ENCODE measurements around the gene NELL2. TPM values are rescaled to one million over a fixed set of nuclear protein-coding genes. Genes with fewer than 3 reads are reported as not detected.

NELL2 gene
- total RNA-seq, 1 donor from 2014 or later, result 16.9 TPM

- H3K4me1 ChIP-seq, result no peaks in the 10 kb centered on the region
- no peak overlapping the region for H3K27ac ChIP-seq
- no peaks in the 10 kb centered on the region for H3K9me3 ChIP-seq
- no peaks in the 10 kb centered on the region for H3K36me3 ChIP-seq
- intact Hi-C loops (cut with DNase I), result no loop called here
- no peak overlapping the region for H3K4me3 ChIP-seq
- no peaks in the 10 kb centered on the region for H3K27me3 ChIP-seq
- TF ChIP-seq CTCF (IDR thresholded peaks at IDR 0.05), result no peak
- TF ChIP-seq POLR2AphosphoS5 (IDR thresholded peaks at IDR 0.05; ENCODE audit: insufficient read depth in 1 of 2, low read depth in 1 of 2), result no peak
- no peak for TF ChIP-seq POLR2A (IDR thresholded peaks at IDR 0.05)
- DNase-seq (ENCODE audit: extremely low spot score in 2 of 2), result no peak
Observed at GRCh38 chr12:44618946-44619345, 257.2 kb downstream of the NELL2 start.

DNA sequence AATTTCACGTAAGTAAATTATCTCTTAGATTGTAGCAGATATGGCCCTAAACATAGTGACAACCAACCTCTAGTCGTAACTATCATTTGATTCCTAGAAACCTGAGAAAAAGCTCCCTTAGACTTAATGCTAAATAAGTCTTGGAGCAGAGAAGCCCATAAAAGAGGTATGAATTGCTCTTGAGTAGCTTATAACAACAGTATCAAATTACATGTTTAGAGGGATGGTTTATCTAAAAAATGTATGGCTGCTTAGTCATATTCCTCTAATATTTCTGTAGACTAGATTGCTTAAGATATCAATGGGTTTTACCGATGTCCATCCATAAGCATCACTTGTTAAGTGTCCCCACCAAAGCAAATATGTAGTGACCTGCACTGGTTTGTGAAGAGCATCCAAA lies 259.7 kb downstream of the NELL2 start:
- TF ChIP-seq POLR2AphosphoS5 (IDR thresholded peaks at IDR 0.05; ENCODE audit: insufficient read depth in 1 of 2, low read depth in 1 of 2), result no peak
- no peak for TF ChIP-seq POLR2A (IDR thresholded peaks at IDR 0.05)
- TF ChIP-seq CTCF (IDR thresholded peaks at IDR 0.05), result no peak
- no peak overlapping the region for H3K27ac ChIP-seq
- intact Hi-C loops (cut with DNase I), result no loop called here
- no peaks in the 10 kb centered on the region for H3K9me3 ChIP-seq
- no peak overlapping the region for H3K4me3 ChIP-seq
- no peaks in the 10 kb centered on the region for H3K27me3 ChIP-seq
- H3K36me3 ChIP-seq, result no peaks in the 10 kb centered on the region
- DNase-seq (ENCODE audit: extremely low spot score in 2 of 2), result no peak
- no peaks in the 10 kb centered on the region for H3K4me1 ChIP-seq

DNA sequence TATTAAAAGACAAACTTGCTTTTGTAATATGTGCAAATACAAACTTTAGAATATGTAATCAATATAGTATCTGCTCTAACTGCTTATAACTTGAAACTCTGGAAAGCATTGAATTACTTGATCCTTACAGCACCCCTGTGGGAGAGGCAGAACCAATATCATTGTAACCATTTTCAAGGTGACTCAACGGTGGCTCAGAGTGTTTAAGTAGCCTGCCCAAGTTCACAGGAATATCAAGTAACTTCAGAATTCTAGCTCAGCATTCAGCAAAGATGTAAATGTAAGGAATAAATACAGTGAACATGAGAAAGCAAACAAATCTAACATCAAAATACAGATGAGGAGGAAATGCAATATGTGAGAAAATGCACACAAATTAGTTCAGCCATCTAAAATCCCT lies 264.6 kb downstream of the NELL2 start:
- no peak overlapping the region for H3K27ac ChIP-seq
- no peaks in the 10 kb centered on the region for H3K27me3 ChIP-seq
- no peaks in the 10 kb centered on the region for H3K9me3 ChIP-seq
- no peak overlapping the region for H3K4me3 ChIP-seq
- TF ChIP-seq POLR2A (IDR thresholded peaks at IDR 0.05) (no peak), CTCF (IDR thresholded peaks at IDR 0.05) (no peak), POLR2AphosphoS5 (IDR thresholded peaks at IDR 0.05; ENCODE audit: insufficient read depth in 1 of 2, low read depth in 1 of 2) (no peak)
- DNase-seq (ENCODE audit: extremely low spot score in 2 of 2), result no peak
- no peaks in the 10 kb centered on the region for H3K4me1 ChIP-seq
- intact Hi-C loops (cut with DNase I), result no loop called here
- no peaks in the 10 kb centered on the region for H3K36me3 ChIP-seq

DNA sequence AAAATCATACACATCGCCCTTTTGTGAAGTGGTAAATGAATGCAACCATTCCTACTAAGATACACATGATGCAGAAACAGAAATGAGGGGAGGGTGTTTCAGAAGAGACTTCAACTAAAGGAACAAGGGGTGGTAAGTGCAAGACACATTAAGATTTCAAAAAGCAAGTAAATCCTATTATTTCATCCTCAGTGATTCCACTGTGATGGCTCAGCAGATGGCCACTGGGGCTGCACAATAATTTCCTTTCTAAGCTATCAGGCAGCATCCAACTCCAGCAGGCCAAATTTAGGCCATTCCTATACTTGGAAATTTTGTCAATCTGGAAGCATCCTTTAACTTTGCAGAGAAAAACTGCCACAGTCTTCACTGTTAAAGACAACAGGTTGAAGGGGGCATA lies 272.4 kb downstream of the NELL2 start:
- Histone ChIP-seq H3K27ac (no peak overlapping the region), H3K9me3 (no peaks in the 10 kb centered on the region), H3K4me1 (no peaks in the 10 kb centered on the region), H3K36me3 (no peaks in the 10 kb centered on the region), H3K27me3 (no peaks in the 10 kb centered on the region), H3K4me3 (no peak overlapping the region)
- DNase-seq (ENCODE audit: extremely low spot score in 2 of 2), result no peak
- intact Hi-C loops (cut with DNase I), result no loop called here
- no peak for TF ChIP-seq POLR2A (IDR thresholded peaks at IDR 0.05)
- TF ChIP-seq CTCF (IDR thresholded peaks at IDR 0.05), result no peak
- no peak for TF ChIP-seq POLR2AphosphoS5 (IDR thresholded peaks at IDR 0.05; ENCODE audit: insufficient read depth in 1 of 2, low read depth in 1 of 2)

GRCh38 chr12:44592626-44593025 lies 283.5 kb downstream of the NELL2 start:
- H3K27me3 ChIP-seq, result no peaks in the 10 kb centered on the region
- no peak overlapping the region for H3K4me3 ChIP-seq
- no peak overlapping the region for H3K27ac ChIP-seq
- H3K4me1 ChIP-seq, result no peaks in the 10 kb centered on the region
- H3K36me3 ChIP-seq, result no peaks in the 10 kb centered on the region
- DNase-seq (ENCODE audit: extremely low spot score in 2 of 2), result no peak
- no peaks in the 10 kb centered on the region for H3K9me3 ChIP-seq
- intact Hi-C loops (cut with DNase I), result no loop called here
- TF ChIP-seq POLR2A (IDR thresholded peaks at IDR 0.05) (no peak), CTCF (IDR thresholded peaks at IDR 0.05) (no peak), POLR2AphosphoS5 (IDR thresholded peaks at IDR 0.05; ENCODE audit: insufficient read depth in 1 of 2, low read depth in 1 of 2) (no peak)

Measured in vagina (tissue), 2 donors.